Umbilical cord (tissue), 2 donors: Measurements from ENCODE around the gene JTB. TPM values are rescaled to one million over a fixed set of nuclear protein-coding genes. Genes with fewer than 3 reads are reported as not detected.

Experiments used
- DNase-seq: peaks from one replicate; pipeline ENCODE4 v3.0.0-alpha.2; 2015; ENCODE audit warnings: low spot score
- total RNA-seq: library from RNA; depleted of rRNA; stranded (reverse); fragments of >200 nt; gene quantifications from one replicate; pipeline ENCODE4 v1.2.3, GENCODE V29; 2014; ENCODE audit warnings: low replicate concordance; ENCODE audit not compliant: insufficient read depth

JTB gene
- total RNA-seq, 1 donor from 2014 or later, result 120 TPM

DNA sequence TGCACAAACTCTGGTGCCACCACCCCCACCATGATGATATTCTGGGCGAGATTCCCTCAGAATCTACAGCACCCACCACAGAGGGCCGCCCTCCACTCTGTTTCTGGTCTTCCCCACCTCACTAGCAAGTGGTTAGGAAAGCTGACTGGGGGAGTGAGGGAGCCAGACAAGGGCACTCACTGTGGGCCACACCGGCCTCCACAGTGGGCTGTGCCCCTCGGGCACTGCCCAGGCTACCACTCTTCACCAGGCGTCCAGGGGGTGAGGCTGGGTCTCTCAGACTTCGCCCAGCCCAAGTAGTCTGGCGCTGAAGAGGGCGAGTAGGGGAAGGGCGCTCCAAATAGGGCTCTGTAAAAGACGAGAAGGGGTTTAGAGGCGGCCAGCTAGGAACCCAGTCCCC lies 43.5 kb downstream of the JTB start:
- no peak for DNase-seq

- no peak for DNase-seq
These were observed 44.0 kb downstream of the JTB start for GRCh38 chr1:153933430-153933829.

DNA sequence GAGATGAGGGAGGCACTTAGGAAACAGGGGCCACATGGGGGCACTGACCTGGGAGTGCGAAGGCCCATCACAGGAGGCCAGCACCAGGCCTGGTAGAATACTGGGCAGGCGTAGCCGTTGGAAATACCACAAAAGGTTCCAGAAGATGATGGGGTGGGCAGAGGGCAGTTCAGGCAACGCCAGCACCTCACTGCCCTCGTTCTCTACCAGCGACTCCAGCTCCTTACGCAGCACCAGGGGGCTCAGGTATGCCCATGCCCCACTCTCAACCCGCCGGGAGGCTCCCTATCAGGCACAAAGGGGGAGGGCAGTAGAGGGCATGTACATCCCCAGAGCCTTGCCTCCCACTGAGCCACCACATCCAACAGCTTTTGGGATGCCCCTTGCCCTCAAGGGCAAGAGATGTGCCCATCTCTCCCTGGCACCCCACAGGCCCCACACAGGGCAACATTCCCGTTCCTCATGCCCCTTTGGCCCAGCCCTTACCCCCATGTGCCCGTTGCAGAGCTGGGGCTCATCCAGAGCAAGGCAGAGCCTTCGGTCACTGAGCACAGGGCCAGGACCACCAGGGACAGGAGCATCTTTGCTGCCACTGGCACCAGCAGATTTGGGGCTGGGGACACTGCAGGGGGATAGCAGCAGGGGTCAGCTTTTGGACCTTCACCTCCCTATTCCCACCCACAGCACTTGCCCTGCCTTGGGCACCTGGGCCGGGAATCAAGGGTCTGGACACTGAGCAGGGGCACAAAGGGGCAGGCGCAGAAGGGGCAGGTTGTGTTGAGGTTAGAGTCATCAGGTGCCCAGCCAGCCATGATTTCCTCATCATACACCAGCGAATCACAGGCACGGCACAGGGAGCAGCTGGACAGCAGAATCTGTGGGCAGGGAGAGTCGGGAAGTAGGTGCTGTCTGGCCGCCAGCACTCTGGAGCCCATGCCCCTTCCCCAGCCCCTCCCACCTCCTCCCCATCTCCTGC lies 45.0 kb downstream of the JTB start:
- DNase-seq, result no peak

DNA sequence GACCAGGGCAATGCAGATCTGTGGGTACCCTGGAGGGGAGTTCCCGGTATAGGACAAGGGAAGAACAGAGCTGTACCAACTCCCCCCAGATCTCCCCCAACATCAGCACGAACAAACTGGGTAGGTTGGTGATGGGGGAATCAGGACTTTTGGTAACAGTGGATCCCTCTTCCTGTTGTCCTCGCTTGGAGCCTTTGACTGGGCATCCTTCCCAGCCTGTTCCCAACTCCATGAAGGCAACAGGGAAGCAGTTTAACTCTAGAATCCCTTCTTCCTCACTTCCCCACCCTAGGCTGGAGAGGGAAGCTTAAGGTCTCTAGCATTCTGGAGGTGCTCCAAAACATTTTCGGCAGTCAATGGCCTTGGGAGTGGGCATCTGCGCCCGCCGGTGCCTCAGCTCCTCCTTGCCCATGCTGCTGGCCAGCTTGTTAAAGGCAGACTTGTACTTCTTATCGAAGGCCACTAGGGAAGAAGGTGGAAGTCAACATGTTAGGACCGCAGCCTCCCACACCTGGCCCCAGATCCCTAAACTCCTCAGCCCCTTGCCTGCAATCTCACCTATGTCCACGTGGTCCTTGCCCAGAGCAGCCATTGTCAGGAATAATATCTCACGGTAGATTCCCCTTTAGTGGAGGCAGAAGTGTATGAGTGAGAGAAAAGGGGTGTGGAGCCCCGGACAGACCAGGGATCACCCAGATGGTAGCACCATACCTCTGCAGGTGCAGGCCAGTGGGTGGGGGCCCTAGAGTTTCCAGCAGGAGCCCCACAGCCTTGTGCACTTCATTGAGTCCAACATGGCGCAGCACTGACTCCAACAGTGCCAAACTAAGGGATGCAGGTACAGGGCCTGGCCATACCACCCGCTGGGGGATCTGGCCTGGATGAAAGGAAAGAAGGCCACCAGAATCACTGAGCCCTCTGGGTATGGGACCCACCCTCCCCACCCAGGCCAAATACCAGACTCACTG lies 47.2 kb downstream of the JTB start:
- DNase-seq, result no peak

- no peak for DNase-seq
These were observed 48.0 kb downstream of the JTB start for GRCh38 chr1:153929426-153929825.

DNA sequence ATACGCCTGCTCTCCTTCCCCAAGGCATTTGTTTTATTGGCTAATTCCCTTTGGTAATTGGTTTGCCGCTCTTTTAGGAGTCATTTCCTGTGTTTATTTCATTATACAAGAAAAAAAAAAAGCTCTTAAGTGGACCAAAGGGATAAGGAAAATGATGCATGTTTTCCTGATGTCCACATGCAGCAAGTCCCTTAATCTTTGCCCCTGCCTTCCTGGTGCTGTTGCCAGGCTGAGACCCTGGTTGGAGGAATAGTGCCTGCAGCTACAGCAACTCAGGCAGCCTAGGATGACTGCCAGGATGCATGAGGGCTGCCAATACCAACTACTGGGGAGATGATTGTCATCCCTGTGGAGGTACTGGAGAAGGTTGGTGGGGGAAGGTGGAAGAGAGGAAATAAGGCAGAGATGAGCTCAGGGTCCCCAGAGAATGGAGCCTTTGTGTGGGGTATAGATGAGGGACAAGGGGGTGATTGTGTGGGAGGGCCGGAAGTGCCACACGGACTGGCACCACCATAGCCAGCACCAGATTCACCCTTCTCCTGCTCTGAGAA lies 48.6 kb downstream of the JTB start:
- DNase-seq, result no peak

- no peak for DNase-seq
These were observed 49.2 kb downstream of the JTB start for GRCh38 chr1:153928245-153928644.

GRCh38 chr1:153926405-153926804 lies 51.1 kb downstream of the JTB start:
- no peak for DNase-seq

Other genes with a start within 250 kb of the JTB start
- 31.8 TPM for gene INTS3, start 249.6 kb downstream of the JTB start, total RNA-seq
- gene SLC27A3, start 202.3 kb downstream of the JTB start, total RNA-seq, result 22.9 TPM
- gene GATAD2B, start 54.7 kb downstream of the JTB start, total RNA-seq, result 12.8 TPM
- gene DENND4B, start 31.0 kb downstream of the JTB start, total RNA-seq, result 13.5 TPM
- 22.6 TPM for gene CRTC2, start 19.1 kb downstream of the JTB start, total RNA-seq
- 80.9 TPM for gene SLC39A1, start 14.1 kb downstream of the JTB start, total RNA-seq
- 5.8 TPM for gene CREB3L4, start 9.8 kb downstream of the JTB start, total RNA-seq
- 68.9 TPM for gene RAB13, start 8.7 kb upstream of the JTB start, total RNA-seq
- gene RPS27, start 13.1 kb upstream of the JTB start, total RNA-seq, result 1,442 TPM
- gene NUP210L, start 177.4 kb upstream of the JTB start, total RNA-seq, result 0.48 TPM
- gene TPM3, start 214.4 kb upstream of the JTB start, total RNA-seq, result 156 TPM
- gene CFAP141, start 228.7 kb upstream of the JTB start, total RNA-seq, result not detected
- 31.8 TPM for gene UBAP2L, start 243.3 kb upstream of the JTB start, total RNA-seq